HuH-7 (cell line): ENCODE results near the gene SCRT2.
"Not testable (repeated sequence)": the region's sequence is repeated elsewhere in the genome, so short reads cannot be mapped to it uniquely, and the experiment has no call there.

Experiments
- DNase-seq: peaks from one replicate; pipeline ENCODE4 v3.0.0; 2011; ENCODE audit warnings: low spot score

Gene SCRT2

DNA sequence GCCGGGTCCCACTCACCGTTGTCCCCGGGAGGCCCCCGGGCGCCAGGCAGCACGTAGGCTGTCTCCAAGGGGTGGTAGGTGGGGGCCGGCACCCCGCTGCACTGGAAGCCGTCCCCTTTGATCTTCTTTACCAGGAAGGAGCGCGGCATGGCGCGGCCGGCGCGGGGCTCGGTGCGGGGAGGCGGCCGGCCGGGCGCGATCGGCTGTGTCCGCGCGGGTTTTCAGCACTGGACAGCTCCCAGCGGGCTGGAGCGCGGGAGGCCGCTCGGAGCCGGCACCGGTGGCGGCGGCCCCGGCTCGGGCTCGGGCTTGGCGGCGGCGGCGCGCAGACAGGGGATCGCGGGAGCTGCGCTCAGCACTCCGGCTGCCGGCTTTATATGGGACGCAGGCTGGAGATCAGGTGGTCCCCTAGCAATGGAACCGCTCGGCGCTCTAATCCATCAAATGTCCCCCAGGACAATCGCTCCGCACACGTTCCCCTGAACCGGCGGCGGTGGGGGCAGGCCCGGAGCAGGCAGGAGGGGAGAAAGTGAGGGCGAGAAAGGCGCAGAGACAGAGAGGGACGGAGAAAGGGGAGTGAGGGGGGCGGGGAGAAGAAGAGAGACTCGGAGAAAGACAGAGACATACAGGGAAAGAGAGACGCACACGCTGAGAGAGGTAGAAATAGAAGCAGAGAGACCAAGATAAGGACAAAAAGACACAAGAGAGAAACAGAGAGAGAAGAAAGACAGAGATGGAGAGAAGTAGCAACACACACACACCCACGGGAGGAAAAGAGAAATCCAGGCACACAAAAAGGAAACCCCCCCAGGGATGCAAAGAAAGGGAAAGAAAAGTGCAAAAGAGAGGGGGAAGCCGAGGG, at the start of gene SCRT2:
SCRT2 (minus strand) TSS at position 350 of the 862 bp plus-strand sequence; CDS start at position 149, 201 bp downstream.
- DNase-seq: peak; percentile 82

DNA sequence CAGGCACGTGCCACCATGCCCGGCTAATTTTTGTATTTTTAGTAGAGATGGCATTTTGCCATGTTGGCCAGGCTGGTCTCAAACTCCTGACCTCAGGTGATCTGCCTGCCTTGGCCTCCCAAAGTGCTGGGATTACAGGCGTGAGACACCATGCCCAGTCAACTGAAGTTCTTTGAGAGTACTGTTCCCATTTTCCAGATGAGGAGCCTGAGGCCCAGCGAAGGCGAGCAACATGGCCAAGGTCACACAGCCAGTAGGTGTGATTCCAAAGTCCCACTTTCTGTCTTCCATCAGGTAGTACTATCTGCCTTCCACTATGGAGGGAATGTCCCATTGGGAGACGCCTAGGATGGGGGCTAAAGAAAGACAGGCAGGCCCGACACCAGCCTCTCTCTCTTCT, 49.2 kb upstream of the SCRT2 start:
- not testable (repeated sequence) for DNase-seq

GRCh38 chr20:723756-724155, 48.2 kb upstream of the SCRT2 start:
- no peak for DNase-seq

DNA sequence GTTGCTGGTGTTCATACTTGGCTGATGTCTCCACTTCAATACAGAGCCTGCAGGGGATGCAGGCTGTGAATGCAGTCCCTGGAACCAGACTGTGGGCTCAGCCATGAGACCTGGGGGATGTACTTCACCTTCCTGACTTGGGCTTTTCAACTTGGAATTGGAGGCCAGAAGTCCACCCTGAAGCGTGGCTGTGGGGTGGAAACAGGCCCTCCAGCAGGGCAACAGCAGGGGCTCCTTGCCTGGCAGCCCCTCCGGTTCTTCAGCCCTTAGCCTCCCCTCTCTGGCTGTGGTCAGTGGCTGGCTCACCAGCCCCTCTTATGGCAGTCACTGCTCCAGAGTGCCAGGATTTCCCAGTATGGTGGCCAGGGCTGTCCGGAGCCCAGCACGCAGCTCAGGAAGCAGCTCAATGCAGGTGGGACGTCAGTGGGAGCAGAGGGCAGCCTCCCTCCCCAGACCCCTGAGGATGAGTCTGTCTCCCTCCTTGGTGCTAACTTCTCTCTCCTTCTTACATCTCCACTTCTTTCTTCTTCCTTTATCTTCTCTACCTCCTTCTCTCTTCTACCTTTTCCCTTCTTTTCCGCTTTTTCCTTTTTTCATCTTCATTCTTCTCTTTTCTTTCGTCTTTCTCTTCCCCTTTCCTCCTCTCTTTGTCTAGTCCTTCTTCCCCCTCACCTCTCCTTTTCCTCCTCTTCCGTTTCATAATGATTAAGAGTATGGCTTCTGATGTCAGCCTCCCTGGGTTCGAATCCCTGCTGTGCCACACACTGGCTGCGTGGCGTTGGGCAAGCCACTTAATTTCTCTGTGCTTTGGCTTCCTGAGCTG, 47.4 kb upstream of the SCRT2 start:
- no peak for DNase-seq

- DNase-seq: no peak
These were observed 46.3 kb upstream of the SCRT2 start for GRCh38 chr20:721876-722275.

- DNase-seq: no peak
These were observed 44.2 kb upstream of the SCRT2 start for GRCh38 chr20:719816-720215.

DNA sequence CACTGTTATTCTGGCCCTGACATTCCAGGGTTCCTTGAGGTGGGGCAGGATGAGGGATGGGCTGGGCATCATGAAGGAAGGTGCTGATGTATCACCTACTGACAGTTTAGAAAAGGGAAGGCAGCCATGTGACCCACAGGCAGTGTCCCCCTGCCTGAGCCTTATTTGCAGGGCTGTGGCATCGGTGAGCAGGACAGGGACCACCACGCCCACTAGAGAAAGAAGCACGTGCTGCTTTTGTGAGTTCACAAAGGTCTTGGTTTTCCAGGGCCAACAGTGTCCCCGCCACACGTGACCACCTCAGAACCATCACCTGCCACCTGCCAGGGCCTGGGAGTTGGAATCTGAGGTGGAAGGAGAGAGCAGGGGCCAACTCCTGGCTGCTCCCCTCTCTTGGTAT, 43.5 kb upstream of the SCRT2 start:
- no peak for DNase-seq

- DNase-seq: no peak
These were observed 42.2 kb upstream of the SCRT2 start for GRCh38 chr20:717832-718231.

DNA sequence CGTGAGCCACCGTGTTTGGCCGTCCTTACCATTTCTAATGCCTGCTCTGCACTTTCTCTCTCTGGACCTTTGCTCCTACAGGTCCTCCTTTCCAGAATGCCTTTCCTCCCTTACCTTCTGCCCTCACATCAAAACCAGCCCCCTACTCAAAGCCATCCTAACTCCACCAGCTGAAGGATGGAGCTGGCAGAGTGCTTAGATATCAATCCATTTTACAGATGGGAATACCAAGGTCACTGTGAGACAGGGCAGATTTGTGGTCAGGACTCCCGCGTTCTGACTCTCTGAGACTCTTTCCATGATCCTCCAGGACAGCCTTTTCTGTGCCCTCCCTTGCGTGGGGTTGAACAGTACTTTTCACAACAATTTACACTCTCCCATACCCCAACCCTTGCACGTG, 41.7 kb upstream of the SCRT2 start:
- no peak for DNase-seq

DNA sequence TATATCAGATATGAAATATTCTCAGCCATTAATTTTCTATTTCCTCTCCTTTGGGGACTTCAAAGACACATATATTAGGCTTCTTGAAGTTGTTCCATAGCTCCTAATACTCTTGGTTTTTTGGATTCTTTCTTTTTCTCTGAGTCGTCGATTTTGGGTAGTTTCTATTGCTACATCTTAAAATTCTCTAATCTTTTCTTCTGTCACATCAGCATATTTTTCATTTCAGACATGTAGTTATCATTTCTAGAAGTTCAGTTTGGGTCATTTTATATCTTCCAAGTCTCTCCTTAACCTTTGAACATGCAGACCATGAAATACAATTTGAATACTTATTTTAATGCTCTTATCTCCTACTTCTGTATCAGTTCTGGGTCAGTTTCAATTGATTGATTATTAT, 38.9 kb upstream of the SCRT2 start:
- DNase-seq: no peak

DNA sequence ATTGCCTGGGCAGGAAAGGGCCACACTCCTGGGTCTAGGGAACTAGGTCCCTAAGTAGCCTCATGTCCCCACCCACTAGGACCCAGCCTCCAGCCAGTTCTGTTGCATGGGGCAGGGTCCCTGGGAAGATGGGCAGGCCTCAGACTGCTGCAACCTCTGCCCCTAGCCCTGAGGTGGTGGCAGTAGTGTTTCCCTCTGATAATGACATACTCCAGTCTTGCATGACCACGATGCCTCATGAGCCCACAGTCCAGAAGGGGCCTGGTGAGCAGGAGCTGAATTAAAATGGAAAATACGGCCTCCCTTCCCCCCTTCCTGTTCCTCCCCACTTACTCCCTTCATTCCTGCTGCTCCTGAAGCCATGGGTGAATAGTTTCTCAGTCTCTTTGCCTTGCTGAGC, 36.0 kb upstream of the SCRT2 start:
- no peak for DNase-seq

GRCh38 chr20:710780-711450, 35.3 kb upstream of the SCRT2 start:
- DNase-seq: no peak

GRCh38 chr20:709991-710779, 34.6 kb upstream of the SCRT2 start:
- DNase-seq: no peak

DNA sequence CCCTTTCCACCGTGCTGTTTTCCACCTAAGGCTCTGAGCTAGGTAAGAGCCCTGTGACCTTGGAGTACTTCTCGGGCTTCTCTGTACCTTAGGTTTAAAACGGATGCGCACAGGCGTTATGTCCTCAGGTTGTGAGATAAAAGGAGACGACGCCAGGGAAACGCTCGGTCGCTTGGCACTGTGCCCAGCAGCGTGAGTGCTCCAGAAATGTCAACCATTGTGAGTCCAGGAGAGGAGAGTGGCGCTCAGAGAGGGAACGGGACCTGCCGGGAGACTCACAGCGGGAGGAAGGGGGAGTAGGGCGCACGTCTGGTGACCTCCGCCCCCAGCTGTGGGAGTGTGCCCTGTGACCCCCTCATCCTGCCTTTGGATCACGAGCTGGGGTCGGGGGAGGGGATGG, 33.8 kb upstream of the SCRT2 start:
- no peak for DNase-seq

- DNase-seq: no peak
These were observed 33.4 kb upstream of the SCRT2 start for GRCh38 chr20:708956-709355.

GRCh38 chr20:707451-708110, 32.0 kb upstream of the SCRT2 start:
- DNase-seq: no peak

- DNase-seq: no peak
These were observed 30.8 kb upstream of the SCRT2 start for GRCh38 chr20:706366-706885.

DNA sequence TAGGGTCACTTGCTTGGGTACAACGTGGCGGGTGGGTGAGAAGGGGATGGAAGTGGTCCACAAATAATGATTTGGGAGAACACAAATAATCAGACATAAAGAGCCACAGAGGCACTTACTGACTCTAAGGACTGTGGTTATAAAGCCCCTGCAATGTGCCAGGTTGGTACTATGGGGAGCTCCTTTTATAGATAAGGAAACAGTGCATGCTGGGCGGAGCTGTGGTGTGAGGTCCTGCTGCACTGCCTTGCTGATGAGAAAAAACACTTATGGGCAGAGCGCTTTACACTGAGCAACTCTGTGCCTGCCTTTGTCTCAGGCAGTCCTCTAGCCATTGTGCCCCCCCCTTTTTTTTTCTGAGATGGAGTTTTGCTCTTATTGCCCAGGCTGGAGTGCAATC, 29.1 kb upstream of the SCRT2 start:
- no peak for DNase-seq

DNA sequence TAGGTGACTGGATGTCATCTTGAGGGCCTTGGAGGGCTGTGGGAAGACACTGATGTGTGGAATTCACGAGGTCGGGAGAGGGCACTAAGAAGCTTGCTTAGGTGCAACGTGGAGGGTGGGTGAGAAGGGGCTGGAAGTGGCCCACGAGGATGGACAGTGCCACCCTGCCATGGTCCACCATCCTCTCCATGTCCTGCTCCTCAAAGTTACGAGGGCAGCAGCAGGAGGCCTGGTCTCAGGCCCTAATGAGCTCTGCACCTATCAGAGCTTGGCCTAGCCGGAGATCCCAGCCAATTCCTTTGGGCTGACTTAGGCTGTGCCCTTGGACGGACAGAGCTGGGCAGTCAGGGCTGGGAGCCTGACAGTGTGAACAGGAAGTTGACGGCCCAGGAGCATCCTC, 27.8 kb upstream of the SCRT2 start:
- no peak for DNase-seq

DNA sequence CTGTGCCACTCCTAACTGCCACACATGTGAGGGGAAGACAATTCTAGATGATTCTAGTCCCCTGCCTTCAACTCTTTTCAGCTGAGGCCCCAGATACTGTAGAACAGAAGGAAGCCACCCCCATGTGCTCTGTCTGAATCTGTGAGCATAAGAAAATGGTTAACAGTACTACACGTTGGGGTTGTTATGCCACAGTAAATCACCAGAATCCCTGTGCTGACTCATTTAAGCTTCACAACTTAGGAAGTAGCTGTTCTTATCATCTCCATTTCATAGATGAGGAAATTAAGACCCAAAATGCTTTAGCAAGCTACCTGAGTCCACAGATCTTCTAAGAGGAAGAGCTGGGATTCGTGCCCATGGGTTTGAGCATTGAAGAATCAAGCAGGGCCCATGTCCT, 27.4 kb upstream of the SCRT2 start:
- no peak for DNase-seq
